Neutrophil (primary cell): ENCODE results near the gene QRFP.
"Not testable (repeated sequence)": the region's sequence is repeated elsewhere in the genome, so short reads cannot be mapped to it uniquely, and the experiment has no call there.

ENCODE experiments used
- H3K27ac ChIP-seq: fragments of 200-600 bp; sonication (generic); 2 replicates; pipeline ENCODE4 v1.5.1; 2016; ENCODE audit warnings: mild to moderate bottlenecking, moderate library complexity
- H3K27me3 ChIP-seq: fragments of 200-600 bp; sonication (generic); 2 replicates; pipeline ENCODE4 v1.6.0; 2016; ENCODE audit warnings: mild to moderate bottlenecking
- H3K36me3 ChIP-seq: fragments of 200-600 bp; sonication (generic); 2 replicates; pipeline ENCODE4 v1.5.1; 2017
- H3K4me1 ChIP-seq, 2 experiments: fragments of 200-600 bp in 1 of 2; sonication (generic) in 1 of 2; 1 replicate in 1 of 2; 2 replicates in 1 of 2; pipeline versions ENCODE4 v1.5.1 to v1.6.1; 2013 to 2016; ENCODE audit warnings: low read depth in 1 of 2, low read length in 1 of 2, mild to moderate bottlenecking in 1 of 2, moderate library complexity in 1 of 2; ENCODE audit not compliant: control insufficient read depth in 1 of 2, insufficient read depth in 1 of 2
- H3K4me3 ChIP-seq, 2 experiments: fragments of 200-600 bp in 1 of 2; sonication (generic) in 1 of 2; 1 replicate in 1 of 2; 2 replicates in 1 of 2; pipeline ENCODE4 v1.5.1; 2013 to 2016; ENCODE audit warnings: low read depth in 1 of 2, low read length in 1 of 2, mild to moderate bottlenecking in 1 of 2, moderate library complexity in 1 of 2
- H3K9me3 ChIP-seq: fragments of 200-600 bp; sonication (generic); 2 replicates; pipeline ENCODE4 v1.5.1; 2016
- TF ChIP-seq, protein P1 (sequence below): fragments of 200-600 bp; sonication (generic); IDR thresholded peaks from 2 replicates; pipeline ENCODE4 v1.5.1; 2016; ENCODE audit warnings: antibody characterized with exemption

Gene QRFP

DNA sequence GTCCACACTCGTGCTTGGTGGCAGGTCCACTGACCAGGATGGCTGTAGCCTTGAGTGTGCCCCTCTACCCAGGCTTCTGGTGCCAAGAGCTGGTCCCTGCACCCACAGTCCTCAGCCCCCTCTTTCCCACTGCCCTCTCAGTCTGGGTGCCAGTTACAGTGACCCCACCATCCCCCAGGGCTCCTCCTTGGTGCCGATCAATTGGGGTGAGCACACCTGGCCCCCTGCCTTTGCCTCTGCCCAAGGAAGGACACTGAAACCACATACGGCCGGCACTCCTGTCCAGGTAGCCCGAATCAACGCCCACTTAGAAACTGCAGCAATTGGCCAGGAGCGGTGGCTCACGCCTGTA, 18.5 kb upstream of the QRFP start:
- Histone ChIP-seq H3K27ac (no peak overlapping the region), H3K4me3 (no peak overlapping the region), H3K36me3 (no peaks in the 10 kb centered on the region), H3K9me3 (no peaks in the 10 kb centered on the region), H3K4me1 (no peaks in the 10 kb centered on the region), H3K27me3 (peaks cover 26% of the 10 kb centered on the region)
- TF ChIP-seq, protein P1, sequence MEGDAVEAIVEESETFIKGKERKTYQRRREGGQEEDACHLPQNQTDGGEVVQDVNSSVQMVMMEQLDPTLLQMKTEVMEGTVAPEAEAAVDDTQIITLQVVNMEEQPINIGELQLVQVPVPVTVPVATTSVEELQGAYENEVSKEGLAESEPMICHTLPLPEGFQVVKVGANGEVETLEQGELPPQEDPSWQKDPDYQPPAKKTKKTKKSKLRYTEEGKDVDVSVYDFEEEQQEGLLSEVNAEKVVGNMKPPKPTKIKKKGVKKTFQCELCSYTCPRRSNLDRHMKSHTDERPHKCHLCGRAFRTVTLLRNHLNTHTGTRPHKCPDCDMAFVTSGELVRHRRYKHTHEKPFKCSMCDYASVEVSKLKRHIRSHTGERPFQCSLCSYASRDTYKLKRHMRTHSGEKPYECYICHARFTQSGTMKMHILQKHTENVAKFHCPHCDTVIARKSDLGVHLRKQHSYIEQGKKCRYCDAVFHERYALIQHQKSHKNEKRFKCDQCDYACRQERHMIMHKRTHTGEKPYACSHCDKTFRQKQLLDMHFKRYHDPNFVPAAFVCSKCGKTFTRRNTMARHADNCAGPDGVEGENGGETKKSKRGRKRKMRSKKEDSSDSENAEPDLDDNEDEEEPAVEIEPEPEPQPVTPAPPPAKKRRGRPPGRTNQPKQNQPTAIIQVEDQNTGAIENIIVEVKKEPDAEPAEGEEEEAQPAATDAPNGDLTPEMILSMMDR = no peak

DNA sequence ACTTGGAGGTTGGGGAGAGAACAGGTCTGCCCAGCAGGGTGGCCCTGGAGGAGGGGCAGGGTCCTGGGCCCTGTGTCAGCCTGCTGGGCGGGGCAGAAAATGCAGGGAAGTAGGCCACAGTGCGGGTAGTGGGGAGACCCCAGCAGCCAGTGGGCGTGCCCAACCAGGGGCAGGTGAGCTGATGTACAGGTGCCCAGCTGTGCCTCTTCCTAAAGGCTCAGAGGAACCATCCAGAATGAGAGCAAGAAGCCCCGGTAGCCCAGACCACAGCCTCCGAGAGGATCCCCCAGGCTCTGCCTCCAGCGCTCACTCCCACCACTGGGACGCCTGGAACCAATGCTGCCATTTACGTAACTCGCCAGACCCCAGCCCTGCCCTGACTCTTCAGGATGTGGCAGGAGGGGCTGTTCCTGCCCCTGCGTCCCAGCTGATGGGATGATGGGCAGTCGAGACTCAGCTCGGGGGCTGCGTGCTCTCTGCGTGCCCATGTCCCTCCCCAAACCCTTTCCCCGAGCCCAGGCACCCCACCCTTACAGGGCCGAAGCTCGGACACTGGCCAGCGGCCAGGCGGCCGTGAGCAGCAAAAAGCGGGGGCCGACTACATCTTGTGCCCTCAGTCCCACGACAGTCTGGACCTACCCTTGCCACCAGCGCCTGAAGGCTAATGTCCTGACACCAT, 17.9 kb upstream of the QRFP start:
- peaks cover 25% of the 10 kb centered on the region for H3K27me3 ChIP-seq
- H3K27ac ChIP-seq = no peak overlapping the region
- no peaks in the 10 kb centered on the region for H3K4me1 ChIP-seq
- H3K9me3 ChIP-seq = no peaks in the 10 kb centered on the region
- no peaks in the 10 kb centered on the region for H3K36me3 ChIP-seq
- H3K4me3 ChIP-seq = no peak overlapping the region
- TF ChIP-seq, protein P1 = no peak

DNA sequence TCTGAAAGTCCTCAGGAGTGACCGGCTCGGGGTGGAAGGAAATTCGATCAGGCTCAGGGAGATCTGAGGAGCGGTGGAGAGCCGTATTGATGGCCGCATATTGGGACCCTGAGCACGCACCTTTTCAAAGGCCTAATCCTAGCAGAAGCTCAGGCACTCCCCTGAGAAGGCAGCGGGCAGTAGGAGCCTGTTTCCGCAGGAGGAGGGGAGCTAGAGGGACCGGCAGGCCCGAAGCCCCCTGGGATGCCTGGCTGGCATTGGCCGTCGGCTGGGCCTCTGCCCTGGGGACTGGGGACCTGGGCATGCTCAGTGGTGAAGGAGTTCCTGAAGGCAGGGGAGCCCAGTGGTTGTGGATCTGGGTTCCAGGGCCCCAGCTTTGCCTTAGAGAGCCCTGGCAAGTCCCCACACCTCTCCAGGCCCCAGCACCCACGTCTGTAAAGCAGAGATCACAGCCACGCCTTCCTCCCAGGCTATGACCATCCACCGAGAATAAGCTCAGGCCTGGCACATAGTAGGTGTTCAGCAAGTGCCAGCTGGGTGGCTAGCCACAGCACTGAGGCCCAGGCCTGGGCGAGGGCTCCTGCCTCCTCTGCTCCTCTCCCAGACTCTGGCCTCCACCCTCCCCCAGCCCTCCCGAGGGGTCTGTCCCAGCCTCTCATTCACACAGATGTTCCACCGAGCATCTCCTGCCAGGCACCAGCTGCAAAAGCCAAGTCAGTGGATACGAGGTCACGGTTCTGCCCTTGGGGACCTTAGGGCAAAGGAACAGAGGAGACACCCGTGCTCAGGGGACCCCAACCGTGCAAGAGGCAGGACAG, 17.2 kb upstream of the QRFP start:
- Histone ChIP-seq H3K4me1 (no peaks in the 10 kb centered on the region), H3K36me3 (no peaks in the 10 kb centered on the region), H3K4me3 (no peak overlapping the region), H3K27me3 (peaks cover 20% of the 10 kb centered on the region), H3K9me3 (no peaks in the 10 kb centered on the region), H3K27ac (no peak overlapping the region)
- TF ChIP-seq, protein P1 = no peak

DNA sequence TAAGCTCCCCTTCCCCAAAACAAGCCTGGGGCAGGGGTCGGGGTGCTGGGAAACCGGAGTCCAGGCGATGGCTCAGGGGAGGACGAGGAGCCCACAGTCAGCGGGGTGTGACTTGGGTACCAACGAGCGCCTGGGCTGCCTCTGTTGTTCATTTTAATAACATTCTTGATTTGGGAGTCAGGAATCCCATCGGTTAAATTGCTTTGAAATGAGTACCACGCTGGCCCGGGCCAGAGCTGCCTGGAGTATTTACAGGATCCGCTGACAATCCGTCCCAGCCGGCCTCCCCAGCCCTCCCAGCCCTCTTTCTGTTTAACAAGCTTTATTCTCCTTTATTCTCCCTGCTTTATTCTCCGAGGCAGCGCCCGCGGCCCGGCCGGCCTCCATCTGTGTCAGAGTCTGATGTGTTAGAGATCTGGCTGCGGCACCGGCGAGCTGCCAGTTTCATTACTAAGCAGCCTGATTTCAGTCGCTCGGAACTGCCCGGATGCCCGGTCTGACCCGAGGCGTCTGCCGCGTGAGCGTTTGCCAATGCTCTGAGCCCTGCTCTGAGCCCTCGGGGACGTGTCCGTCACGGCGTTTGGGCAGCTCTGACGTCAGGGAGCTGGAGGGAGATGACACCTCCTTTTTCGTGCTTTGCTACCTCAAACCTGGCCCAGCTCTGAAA, 16.5 kb upstream of the QRFP start:
- no peak overlapping the region for H3K4me3 ChIP-seq

DNA sequence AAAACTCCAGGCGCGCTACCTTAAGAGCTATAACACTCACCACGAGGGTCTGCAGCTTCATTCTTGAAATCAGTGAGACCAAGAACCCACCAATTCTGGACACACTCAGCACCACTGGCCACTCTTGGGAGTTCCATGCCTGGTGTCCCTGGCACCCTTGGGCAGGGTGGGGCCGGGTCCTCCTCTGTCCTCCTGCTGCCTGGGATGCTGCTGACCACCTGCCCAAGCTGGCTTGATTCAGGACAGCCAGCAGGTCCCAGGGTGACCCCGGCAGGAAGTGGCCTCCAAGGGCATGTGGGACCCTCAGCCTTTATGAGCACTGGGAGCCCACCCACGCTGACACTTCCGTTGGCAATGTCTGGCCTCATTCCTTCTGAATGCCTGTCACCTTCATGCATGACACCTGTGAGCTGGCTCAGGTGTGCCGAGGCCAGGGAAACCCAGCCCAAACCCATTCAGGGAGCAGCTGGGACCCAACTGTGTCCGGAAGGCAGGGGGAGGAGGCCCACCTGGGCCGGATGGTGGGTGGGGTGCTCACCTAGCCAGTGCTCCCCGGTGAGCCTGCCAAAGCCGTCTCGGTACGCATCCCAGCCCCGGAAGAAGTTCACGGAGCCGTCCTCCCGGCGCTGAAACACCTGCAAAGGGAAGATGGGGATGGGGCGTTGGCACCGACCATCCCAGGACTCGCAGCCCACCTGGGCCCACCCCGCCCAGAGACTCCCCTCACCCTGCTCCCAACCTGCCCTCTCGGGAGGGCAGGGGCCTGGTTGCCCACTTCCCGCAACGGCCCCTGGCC, 14.8 kb upstream of the QRFP start:
- Histone ChIP-seq H3K27me3 (peaks cover 17% of the 10 kb centered on the region), H3K36me3 (no peaks in the 10 kb centered on the region), H3K27ac (no peak overlapping the region), H3K4me3 (no peak overlapping the region), H3K9me3 (no peaks in the 10 kb centered on the region), H3K4me1 (no peaks in the 10 kb centered on the region)
- TF ChIP-seq, protein P1 = no peak

More for the DNA sequence above, 16.5 kb upstream of the QRFP start:
- Histone ChIP-seq H3K9me3 (no peaks in the 10 kb centered on the region), H3K4me1 (no peaks in the 10 kb centered on the region), H3K36me3 (no peaks in the 10 kb centered on the region), H3K27ac (no peak overlapping the region), H3K27me3 (peaks cover 20% of the 10 kb centered on the region)
- TF ChIP-seq, protein P1 = no peak

DNA sequence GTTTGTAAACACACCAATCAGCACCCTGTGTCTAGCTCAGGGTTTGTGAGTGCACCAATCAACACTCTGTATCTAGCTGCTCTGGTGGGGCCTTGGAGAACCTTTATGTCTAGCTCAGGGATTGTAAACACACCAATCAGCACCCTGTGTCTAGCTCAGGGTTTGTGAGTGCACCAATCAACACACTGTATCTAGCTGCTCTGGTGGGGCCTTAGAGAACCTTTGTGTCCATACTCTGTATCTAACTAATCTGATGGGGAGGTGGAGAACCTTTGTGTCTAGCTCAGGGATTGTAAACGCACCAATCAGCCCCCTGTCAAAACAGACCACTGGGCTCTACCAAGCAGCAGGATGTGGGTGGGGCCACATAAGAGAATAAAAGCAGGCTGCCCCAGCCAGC, 14.1 kb upstream of the QRFP start:
- not testable (repeated sequence) for H3K4me3 ChIP-seq, H3K4me1 ChIP-seq, H3K36me3 ChIP-seq, H3K27ac ChIP-seq, H3K9me3 ChIP-seq
- peaks cover 17% of the 10 kb centered on the region for H3K27me3 ChIP-seq

DNA sequence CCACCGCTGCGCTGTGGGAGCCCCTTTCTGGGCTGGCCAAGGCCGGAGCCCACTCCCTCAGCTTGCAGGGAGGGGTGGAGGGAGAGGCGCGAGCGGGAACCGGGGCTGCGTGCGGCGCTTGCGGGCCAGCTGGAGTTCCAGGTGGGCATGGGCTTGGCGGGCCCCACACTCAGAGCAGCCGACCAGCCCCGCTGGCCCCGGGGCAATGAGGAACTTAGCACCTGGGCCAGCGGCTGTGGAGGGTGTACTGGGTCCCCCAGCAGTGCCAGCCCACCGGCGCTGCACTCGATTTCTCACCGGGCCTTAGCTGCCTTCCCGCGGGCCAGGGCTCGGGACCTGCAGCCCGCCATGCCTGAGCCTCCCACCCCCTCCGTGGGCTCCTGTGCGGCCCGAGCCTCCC, 13.4 kb upstream of the QRFP start:
- H3K36me3 ChIP-seq, H3K9me3 ChIP-seq, H3K27ac ChIP-seq, H3K4me1 ChIP-seq, H3K4me3 ChIP-seq: not testable (repeated sequence)
- H3K27me3 ChIP-seq = peaks cover 17% of the 10 kb centered on the region
